H9 (cell line): ENCODE results near the gene HAGHL. TPM values are rescaled to one million over a fixed set of nuclear protein-coding genes. Genes with fewer than 3 reads are reported as not detected.
A peak's percentile ranks its signal among the peaks of the same experiment; 100 is the strongest.

ENCODE experiments used
- DNase-seq: peaks from one replicate; pipeline ENCODE4 v3.0.0-alpha.2; 2017
- H2AFZ ChIP-seq: one replicate; pipeline ENCODE4 v1.6.1; 2013; ENCODE audit warnings: mild to moderate bottlenecking, low read length, control low read depth, moderate library complexity
- H2AK5ac ChIP-seq: 2 replicates; pipeline ENCODE4 v1.6.1; 2013; ENCODE audit warnings: low read length, control low read depth, mixed read lengths; ENCODE audit not compliant: insufficient read length
- H2BK120ac ChIP-seq: one replicate; pipeline ENCODE4 v1.6.1; 2013; ENCODE audit warnings: low read depth, mild to moderate bottlenecking, low read length, control low read depth, inconsistent platforms; ENCODE audit not compliant: poor library complexity, severe bottlenecking
- H2BK12ac ChIP-seq: 2 replicates; pipeline ENCODE4 v1.6.1; 2013; ENCODE audit warnings: low read length, control low read depth, mixed read lengths, low read depth; ENCODE audit not compliant: insufficient read length
- H2BK15ac ChIP-seq: 2 replicates; pipeline ENCODE4 v1.6.1; 2013; ENCODE audit warnings: low read depth, low read length, control low read depth
- H2BK20ac ChIP-seq: one replicate; pipeline ENCODE4 v1.6.1; 2013; ENCODE audit warnings: low read depth, mild to moderate bottlenecking, low read length, control low read depth, inconsistent platforms; ENCODE audit not compliant: poor library complexity, severe bottlenecking
- H2BK5ac ChIP-seq: 2 replicates; pipeline ENCODE4 v1.6.1; 2013; ENCODE audit warnings: low read length, control low read depth, mixed read lengths; ENCODE audit not compliant: insufficient read length
- H3K14ac ChIP-seq: 2 replicates; pipeline ENCODE4 v1.6.1; 2013; ENCODE audit warnings: low read length, control low read depth; ENCODE audit not compliant: insufficient read depth
- H3K18ac ChIP-seq: 2 replicates; pipeline ENCODE4 v1.6.1; 2013; ENCODE audit warnings: low read depth, mild to moderate bottlenecking, mixed read lengths, low read length, control low read depth; ENCODE audit not compliant: insufficient read length
- H3K23ac ChIP-seq: 2 replicates; pipeline ENCODE4 v1.6.1; 2013; ENCODE audit warnings: low read length, control low read depth, mixed read lengths, low read depth; ENCODE audit not compliant: insufficient read length
- H3K23me2 ChIP-seq: 2 replicates; pipeline ENCODE4 v1.6.1; 2013; ENCODE audit warnings: low read depth, mild to moderate bottlenecking, mixed read lengths, low read length, control low read depth; ENCODE audit not compliant: insufficient read length, poor library complexity, severe bottlenecking
- H3K27ac ChIP-seq: 2 replicates; pipeline ENCODE4 v1.5.1; 2013; ENCODE audit warnings: low read length, control low read depth, mixed read lengths, low read depth; ENCODE audit not compliant: insufficient read length
- H3K27me3 ChIP-seq: 2 replicates; pipeline ENCODE4 v1.6.1; 2013; ENCODE audit warnings: low read length, control low read depth, inconsistent platforms; ENCODE audit not compliant: insufficient read depth
- H3K4ac ChIP-seq: 2 replicates; pipeline ENCODE4 v1.6.1; 2013; ENCODE audit warnings: low read depth, mild to moderate bottlenecking, control low read depth, inconsistent platforms, low read length, moderate library complexity
- H3K4me1 ChIP-seq: 2 replicates; pipeline ENCODE4 v1.6.1; 2013; ENCODE audit warnings: low read length, control low read depth, inconsistent platforms; ENCODE audit not compliant: insufficient read depth
- H3K4me2 ChIP-seq: 2 replicates; pipeline ENCODE4 v1.6.1; 2013; ENCODE audit warnings: low read length, control low read depth, mixed read lengths; ENCODE audit not compliant: insufficient read length, insufficient read depth
- H3K56ac ChIP-seq: 2 replicates; pipeline ENCODE4 v1.6.1; 2013; ENCODE audit warnings: low read depth, mild to moderate bottlenecking, mixed read lengths, low read length, control low read depth; ENCODE audit not compliant: insufficient read length
- H3K79me1 ChIP-seq: 2 replicates; pipeline ENCODE4 v1.6.1; 2013; ENCODE audit warnings: low read depth, mild to moderate bottlenecking, moderate library complexity, low read length, control low read depth, inconsistent platforms; ENCODE audit not compliant: insufficient read depth, poor library complexity, severe bottlenecking
- H3K79me2 ChIP-seq: 2 replicates; pipeline ENCODE4 v1.6.1; 2013; ENCODE audit warnings: low read length, control low read depth, inconsistent platforms; ENCODE audit not compliant: insufficient read depth
- H3K9ac ChIP-seq: 2 replicates; pipeline ENCODE4 v1.6.1; 2013; ENCODE audit warnings: low read length, control low read depth, mixed read lengths; ENCODE audit not compliant: insufficient read length; ENCODE audit errors: extremely low read depth
- H3K9me3 ChIP-seq: one replicate; pipeline ENCODE4 v1.6.1; 2013; ENCODE audit warnings: low read depth, low read length, inconsistent platforms; ENCODE audit not compliant: control insufficient read depth
- H3T11ph ChIP-seq: one replicate; pipeline ENCODE4 v1.6.1; 2013; ENCODE audit warnings: mild to moderate bottlenecking, low read length, control low read depth, inconsistent platforms
- H4K20me1 ChIP-seq: one replicate; pipeline ENCODE4 v1.6.1; 2013; ENCODE audit not compliant: control insufficient read depth, insufficient read length, insufficient read depth
- H4K5ac ChIP-seq: 2 replicates; pipeline ENCODE4 v1.6.1; 2013; ENCODE audit warnings: low read depth, mild to moderate bottlenecking, mixed read lengths, low read length, control low read depth; ENCODE audit not compliant: insufficient read length
- H4K8ac ChIP-seq: replicated peaks from 2 replicates; pipeline ENCODE4 v1.6.1; 2013; ENCODE audit warnings: low read length, control low read depth, mixed read lengths, low read depth; ENCODE audit not compliant: insufficient read length
- H4K91ac ChIP-seq: 2 replicates; pipeline ENCODE4 v1.6.1; 2013; ENCODE audit warnings: low read depth, mild to moderate bottlenecking, moderate library complexity, mixed read lengths, low read length, control low read depth; ENCODE audit not compliant: insufficient read length
- H3K27ac Mint-ChIP-seq, 3 experiments: 2 replicates in 2 of 3; 3 replicates in 1 of 3; pipeline ENCODE4 v1.8.0; 2020 to 2021; ENCODE audit warnings: mixed read lengths in 3 of 3, mild to moderate bottlenecking in 1 of 3, moderate library complexity in 1 of 3
- H3K27me3 Mint-ChIP-seq: 2 replicates; pipeline ENCODE4 v1.8.0; 2021; ENCODE audit warnings: low read depth, mild to moderate bottlenecking, moderate library complexity, mixed read lengths
- H3K36me3 Mint-ChIP-seq, 3 experiments: 2 replicates in 2 of 3; 3 replicates in 1 of 3; pipeline ENCODE4 v1.8.0; 2020 to 2021; ENCODE audit warnings: low read depth in 3 of 3, mixed read lengths in 3 of 3; ENCODE audit not compliant: insufficient read depth in 1 of 3
- H3K4me1 Mint-ChIP-seq, 2 experiments: 2 replicates each; pipeline ENCODE4 v1.8.0; 2020; ENCODE audit warnings: mixed read lengths in 2 of 2
- H3K4me3 Mint-ChIP-seq, 2 experiments: 2 replicates in 1 of 2; 3 replicates in 1 of 2; pipeline ENCODE4 v1.8.0; 2020 to 2021; ENCODE audit warnings: mild to moderate bottlenecking in 2 of 2, mixed read lengths in 2 of 2, moderate library complexity in 1 of 2
- H3K9me3 Mint-ChIP-seq, 2 experiments: 2 replicates in 1 of 2; 3 replicates in 1 of 2; pipeline ENCODE4 v1.8.0; 2020; ENCODE audit warnings: mild to moderate bottlenecking in 2 of 2, mixed read lengths in 2 of 2, moderate library complexity in 1 of 2
- CTCF ChIP-seq: fragments of 200-600 bp; sonication (generic); conservative IDR thresholded peaks from 3 replicates; pipeline ENCODE4 v1.8.0; 2021; ENCODE audit warnings: antibody characterized with exemption, mild to moderate bottlenecking
- WGBS: extraction: QIAGEN DNeasy Blood & Tissue Kit; methylation state at CpG from one replicate; pipeline ENCODE4 v1.1.7; 2013; ENCODE audit warnings: missing lambda C conversion rate, low lambda C conversion rate, mixed read lengths; ENCODE audit not compliant: insufficient read length; ENCODE audit errors: extremely low coverage; 5-methylcytosine and 5-hydroxymethylcytosine counted together
- total RNA-seq: library from RNA; stranded (reverse); gene quantifications from 2 replicates; pipeline ENCODE4 v1.2.1, GENCODE V29; 2021

The HAGHL gene
- total RNA-seq, 1 experiment from 2014 or later, result 25.2 TPM

DNA sequence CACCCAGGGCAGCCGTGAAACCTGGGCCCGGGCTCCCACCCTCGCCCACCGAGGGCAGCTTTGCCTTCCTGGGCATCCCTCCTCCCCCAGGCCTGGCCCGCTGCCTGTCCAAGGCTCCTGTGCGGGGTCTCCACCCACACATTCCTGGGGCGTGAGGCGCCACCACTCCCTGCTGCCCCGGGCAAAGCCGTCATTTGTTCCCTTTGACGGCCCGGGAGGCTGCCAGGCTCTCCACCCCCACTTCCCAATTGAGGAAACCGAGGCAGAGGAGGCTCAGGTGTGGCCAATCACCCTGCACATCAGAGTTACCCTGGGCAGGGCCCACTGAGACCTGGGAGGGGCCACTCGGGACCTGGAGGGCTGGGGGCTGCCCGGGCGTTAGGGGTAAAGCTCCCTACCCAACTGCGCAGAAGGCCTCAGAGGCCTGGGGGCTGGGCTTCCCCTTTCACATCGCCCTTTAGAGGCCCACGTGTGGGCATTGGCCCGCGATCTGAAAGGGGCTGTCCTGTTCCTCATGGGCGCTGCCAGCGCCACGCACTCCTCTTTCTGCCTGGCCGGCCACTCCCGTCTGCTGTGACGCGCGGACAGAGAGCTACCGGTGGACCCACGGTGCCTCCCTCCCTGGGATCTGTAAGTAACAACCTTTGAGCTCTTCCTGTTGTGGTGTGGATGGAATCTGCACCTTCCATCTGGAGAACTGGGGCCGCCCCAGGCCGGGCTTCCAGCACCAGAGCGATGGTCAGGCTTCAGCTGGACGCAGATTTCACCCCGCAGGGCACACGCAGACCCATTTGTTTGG lies 33.8 kb downstream of the HAGHL start, which contains the start of gene MSLN:
MSLN (plus strand) TSS at position 190 of the 799 bp plus-strand sequence. CDS start 1,947 bp downstream, outside the sequence.
- Histone ChIP-seq H4K8ac (no peak within 1 kb of the TSS), H3K23ac (no peak within 1 kb of the TSS), H3K18ac (no peak within 1 kb of the TSS), H3K79me1 (no peaks in the 10 kb centered on the region), H2BK15ac (no peak within 1 kb of the TSS), H3K9me3 (no peaks in the 10 kb centered on the region), H3K9ac (no peak within 1 kb of the TSS), H4K91ac (no peak within 1 kb of the TSS), H3K4me2 (no peak within 1 kb of the TSS), H3T11ph (no peak within 1 kb of the TSS), H3K14ac (no peak within 1 kb of the TSS; the same call in 1 of the 2 replicates), H2AK5ac (no peak within 1 kb of the TSS), H2AFZ (no peak within 1 kb of the TSS), H2BK120ac (no peak within 1 kb of the TSS), H3K27me3 (no peaks in the 10 kb centered on the region), H4K5ac (no peak within 1 kb of the TSS), H3K27ac (no peak within 1 kb of the TSS), H3K4ac (no peak within 1 kb of the TSS), H3K4me1 (no peaks in the 10 kb centered on the region), H3K79me2 (no peaks in the 10 kb centered on the region), H3K56ac (no peak within 1 kb of the TSS), H4K20me1 (no peaks in the 10 kb centered on the region), H2BK5ac (no peak within 1 kb of the TSS), H2BK20ac (no peak within 1 kb of the TSS), H3K23me2 (no peaks in the 10 kb centered on the region), H2BK12ac (no peak within 1 kb of the TSS)
- peak within 1 kb of the TSS in 1 of 3 experiments; percentile 21; a peak in 1 of 7 replicates for H3K27ac Mint-ChIP-seq
- H3K4me1 Mint-ChIP-seq, result peaks cover 5 to 10% of the 10 kb centered on the region in 2 experiments
- peaks cover 24% of the 10 kb centered on the region for H3K27me3 Mint-ChIP-seq
- no peak within 1 kb of the TSS; a peak in 1 of 5 replicates for H3K4me3 Mint-ChIP-seq
- no peaks in the 10 kb centered on the region for H3K36me3 Mint-ChIP-seq
- no peaks in the 10 kb centered on the region; a peak in 1 of 5 replicates for H3K9me3 Mint-ChIP-seq
- no peak for TF ChIP-seq CTCF
- no peak for DNase-seq
- no CpG with 5 or more reads among the region's 37 CpGs for WGBS
